K562 (cell line): ENCODE measurements around the gene CLNK. TPM values are rescaled to one million over a fixed set of nuclear protein-coding genes. Genes with fewer than 3 reads are reported as not detected.

Source experiments
- AFF4 ChIP-seq: sonication (generic); formaldehyde crosslinking; IDR thresholded peaks from 2 replicates; pipeline ENCODE4 v1.8.0; 2023; ENCODE audit warnings: mild to moderate bottlenecking, missing genetic modification reagents
- CBFA2T2 ChIP-seq: fragments of 450-650 bp; conservative IDR thresholded peaks from 2 replicates; pipeline ENCODE4 v1.6.1; 2017; ENCODE audit warnings: mild to moderate bottlenecking
- DIDO1 ChIP-seq: fragments of 450-650 bp; IDR thresholded peaks from 2 replicates; pipeline ENCODE4 v1.6.1; 2016; ENCODE audit warnings: low read depth, missing biosample characterization, missing genetic modification characterization
- ETS2 ChIP-seq: IDR thresholded peaks from 2 replicates; pipeline ENCODE4 v1.6.1; 2016; ENCODE audit warnings: borderline replicate concordance, missing genetic modification characterization, mild to moderate bottlenecking, moderate library complexity, missing compliant biosample characterization; ENCODE audit not compliant: poor library complexity, severe bottlenecking
- GABPB1 ChIP-seq: sonication (generic); formaldehyde crosslinking; IDR thresholded peaks from 2 replicates; pipeline ENCODE4 v1.8.0; 2022; ENCODE audit warnings: mild to moderate bottlenecking, missing genetic modification reagents
- MAZ ChIP-seq, 2 experiments: fragments of 450-650 bp in 1 of 2; sonication (generic) in 1 of 2; formaldehyde crosslinking; IDR thresholded peaks in 1 of 2; conservative IDR thresholded peaks in 1 of 2; 2 replicates each; pipeline versions ENCODE4 v1.4.0 to v1.5.0; 2020; ENCODE audit warnings: mild to moderate bottlenecking in 1 of 2, missing genetic modification reagents in 1 of 2
- NR2C1 ChIP-seq, 2 experiments: fragments of 450-650 bp; IDR thresholded peaks; 2 replicates each; pipeline ENCODE4 v1.6.1; 2017; ENCODE audit warnings: mild to moderate bottlenecking in 2 of 2, antibody characterized with exemption in 1 of 2, inconsistent platforms in 1 of 2, missing compliant biosample characterization in 1 of 2, missing genetic modification characterization in 1 of 2
- SMARCC2 ChIP-seq: fragments of 450-650 bp; IDR thresholded peaks from 2 replicates; pipeline ENCODE4 v1.6.1; 2017; ENCODE audit warnings: antibody characterized with exemption, moderate library complexity, mild to moderate bottlenecking, low read depth
- TCFL5 ChIP-seq: fragments of 250-450 bp; sonication (Bioruptor Pico); conservative IDR thresholded peaks from 2 replicates; pipeline ENCODE4 v1.6.1; 2021; ENCODE audit warnings: mild to moderate bottlenecking, moderate library complexity, matching md5 sums
- ZBTB43 ChIP-seq: sonication (generic); formaldehyde crosslinking; IDR thresholded peaks from 2 replicates; pipeline ENCODE4 v1.8.0; 2023; ENCODE audit warnings: mild to moderate bottlenecking, missing genetic modification reagents
- ZNF512 ChIP-seq: IDR thresholded peaks from 2 replicates; pipeline ENCODE4 v1.6.1; 2016; ENCODE audit warnings: missing genetic modification characterization, missing compliant biosample characterization
- polyA plus RNA-seq, 8 experiments: library from polyadenylated mRNA; depleted of rRNA in 4 of 8; stranded (reverse) in 5 of 8; unstranded in 3 of 8; fragments of >200 nt; fragmentation: Nextera tagmentation in 2 of 8; fragmentation: Illumina TruSeq in 1 of 8; extraction: Ambion mirVana in 2 of 8; extraction: Trizol in 1 of 8; gene quantifications; 2 replicates each; pipeline versions ENCODE4 v1.2.1 to v1.2.3, GENCODE V29; 2011 to 2014; ENCODE audit warnings: inconsistent platforms in 1 of 8, missing spikeins in 1 of 8
- total RNA-seq, 7 experiments: library from RNA; depleted of rRNA in 6 of 7; stranded (reverse); fragments of >200 nt in 6 of 7; fragmentation: Illumina TruSeq in 2 of 7; extraction: Trizol in 2 of 7; gene quantifications; 2 replicates each; pipeline versions ENCODE4 v1.2.1 to v1.2.3, GENCODE V29; 2011 to 2021; ENCODE audit warnings: low replicate concordance in 1 of 7
- TF ChIP-seq, protein P1 (sequence below): fragments of 450-650 bp; IDR thresholded peaks from 2 replicates; pipeline ENCODE4 v1.6.1; 2017; ENCODE audit warnings: antibody characterized with exemption, mild to moderate bottlenecking
- TF ChIP-seq, protein P2 (sequence below): sonication (generic); formaldehyde crosslinking; IDR thresholded peaks from 2 replicates; pipeline ENCODE4 v1.9.0; 2022; ENCODE audit warnings: mild to moderate bottlenecking, missing genetic modification reagents
- TF ChIP-seq, protein P3 (sequence below): fragments of 450-650 bp; conservative IDR thresholded peaks from 2 replicates; pipeline ENCODE4 v1.6.1; 2016; ENCODE audit warnings: missing genetic modification characterization, low read depth, mild to moderate bottlenecking, missing compliant biosample characterization, moderate library complexity

The CLNK gene
- total and polyA plus RNA-seq, 9 of the 15 experiments (the other 6 are each of a cell fraction or from before 2014, with no cell fraction given) = not detected

GRCh38 chr4:10495651-10496050, 188.9 kb downstream of the CLNK start (continued):
- TF ChIP-seq CBFA2T2 (peak; percentile 98), TCFL5 (CRISPR knock-in tag) (no peak), ZBTB43 (no peak), DIDO1 (tag) (peak; percentile 80; the same call in 1 of the 2 replicates), GABPB1 (no peak), MAZ (CRISPR knock-in tag; conservative IDR thresholded peaks at IDR 0.05 in 1 of 2, IDR thresholded peaks at IDR 0.05 in 1 of 2) (no peak), NR2C1 (IDR thresholded peaks at IDR 0.05) (peak; percentile 35; the same call in 1 of the 2 replicates), NR2C1 (tag; IDR thresholded peaks at IDR 0.05) (no peak), AFF4 (CRISPR knock-in tag) (no peak), ETS2 (no peak), ZNF512 (tag) (no peak), SMARCC2 (no peak)
- TF ChIP-seq, protein P1, sequence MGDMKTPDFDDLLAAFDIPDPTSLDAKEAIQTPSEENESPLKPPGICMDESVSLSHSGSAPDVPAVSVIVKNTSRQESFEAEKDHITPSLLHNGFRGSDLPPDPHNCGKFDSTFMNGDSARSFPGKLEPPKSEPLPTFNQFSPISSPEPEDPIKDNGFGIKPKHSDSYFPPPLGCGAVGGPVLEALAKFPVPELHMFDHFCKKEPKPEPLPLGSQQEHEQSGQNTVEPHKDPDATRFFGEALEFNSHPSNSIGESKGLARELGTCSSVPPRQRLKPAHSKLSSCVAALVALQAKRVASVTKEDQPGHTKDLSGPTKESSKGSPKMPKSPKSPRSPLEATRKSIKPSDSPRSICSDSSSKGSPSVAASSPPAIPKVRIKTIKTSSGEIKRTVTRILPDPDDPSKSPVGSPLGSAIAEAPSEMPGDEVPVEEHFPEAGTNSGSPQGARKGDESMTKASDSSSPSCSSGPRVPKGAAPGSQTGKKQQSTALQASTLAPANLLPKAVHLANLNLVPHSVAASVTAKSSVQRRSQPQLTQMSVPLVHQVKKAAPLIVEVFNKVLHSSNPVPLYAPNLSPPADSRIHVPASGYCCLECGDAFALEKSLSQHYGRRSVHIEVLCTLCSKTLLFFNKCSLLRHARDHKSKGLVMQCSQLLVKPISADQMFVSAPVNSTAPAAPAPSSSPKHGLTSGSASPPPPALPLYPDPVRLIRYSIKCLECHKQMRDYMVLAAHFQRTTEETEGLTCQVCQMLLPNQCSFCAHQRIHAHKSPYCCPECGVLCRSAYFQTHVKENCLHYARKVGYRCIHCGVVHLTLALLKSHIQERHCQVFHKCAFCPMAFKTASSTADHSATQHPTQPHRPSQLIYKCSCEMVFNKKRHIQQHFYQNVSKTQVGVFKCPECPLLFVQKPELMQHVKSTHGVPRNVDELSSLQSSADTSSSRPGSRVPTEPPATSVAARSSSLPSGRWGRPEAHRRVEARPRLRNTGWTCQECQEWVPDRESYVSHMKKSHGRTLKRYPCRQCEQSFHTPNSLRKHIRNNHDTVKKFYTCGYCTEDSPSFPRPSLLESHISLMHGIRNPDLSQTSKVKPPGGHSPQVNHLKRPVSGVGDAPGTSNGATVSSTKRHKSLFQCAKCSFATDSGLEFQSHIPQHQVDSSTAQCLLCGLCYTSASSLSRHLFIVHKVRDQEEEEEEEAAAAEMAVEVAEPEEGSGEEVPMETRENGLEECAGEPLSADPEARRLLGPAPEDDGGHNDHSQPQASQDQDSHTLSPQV = no peak
- TF ChIP-seq, protein P2, sequence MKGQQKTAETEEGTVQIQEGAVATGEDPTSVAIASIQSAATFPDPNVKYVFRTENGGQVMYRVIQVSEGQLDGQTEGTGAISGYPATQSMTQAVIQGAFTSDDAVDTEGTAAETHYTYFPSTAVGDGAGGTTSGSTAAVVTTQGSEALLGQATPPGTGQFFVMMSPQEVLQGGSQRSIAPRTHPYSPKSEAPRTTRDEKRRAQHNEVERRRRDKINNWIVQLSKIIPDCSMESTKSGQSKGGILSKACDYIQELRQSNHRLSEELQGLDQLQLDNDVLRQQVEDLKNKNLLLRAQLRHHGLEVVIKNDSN = peak; percentile 93
- TF ChIP-seq, protein P3, sequence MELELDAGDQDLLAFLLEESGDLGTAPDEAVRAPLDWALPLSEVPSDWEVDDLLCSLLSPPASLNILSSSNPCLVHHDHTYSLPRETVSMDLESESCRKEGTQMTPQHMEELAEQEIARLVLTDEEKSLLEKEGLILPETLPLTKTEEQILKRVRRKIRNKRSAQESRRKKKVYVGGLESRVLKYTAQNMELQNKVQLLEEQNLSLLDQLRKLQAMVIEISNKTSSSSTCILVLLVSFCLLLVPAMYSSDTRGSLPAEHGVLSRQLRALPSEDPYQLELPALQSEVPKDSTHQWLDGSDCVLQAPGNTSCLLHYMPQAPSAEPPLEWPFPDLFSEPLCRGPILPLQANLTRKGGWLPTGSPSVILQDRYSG (tag) = no peak
